HEK293 (cell line): ENCODE measurements around the gene COQ8B.

Source experiments
- CTCF ChIA-PET: fragments of 350-600 bp; formaldehyde crosslinking; extraction: SDS; loops from one replicate; lab custom pipeline; 2021; ENCODE audit warnings: antibody characterized with exemption; lab: Yijun Ruan, JAX
- POLR2A ChIA-PET: fragments of 300-600 bp; formaldehyde crosslinking; extraction: SDS; loops from one replicate; lab custom pipeline; 2020; ENCODE audit warnings: antibody characterized with exemption, inconsistent platforms; lab: Yijun Ruan, JAX
- H3K27ac ChIP-seq: fragments of 200-500 bp; sonication (Bioruptor generic); 2 replicates; pipeline ENCODE4 v1.5.1; 2014; ENCODE audit warnings: low read depth, low read length, control low read depth, inconsistent platforms; ENCODE audit errors: extremely low read depth
- H3K36me3 ChIP-seq, 2 experiments: fragments of 200-500 bp in 1 of 2; sonication (Bioruptor generic) in 1 of 2; 1 replicate in 1 of 2; 2 replicates in 1 of 2; pipeline ENCODE4 v1.5.1; 2014 to 2017; ENCODE audit warnings: inconsistent platforms in 2 of 2, low read length in 2 of 2; ENCODE audit not compliant: control insufficient read depth in 2 of 2, insufficient read depth in 1 of 2
- H3K4me1 ChIP-seq: fragments of 200-500 bp; sonication (Bioruptor generic); 2 replicates; pipeline ENCODE4 v1.5.1; 2014; ENCODE audit warnings: mild to moderate bottlenecking, low read length, inconsistent platforms; ENCODE audit not compliant: control insufficient read depth, insufficient read depth
- H3K4me3 ChIP-seq: 2 replicates; pipeline ENCODE4 v1.5.1; 2011; ENCODE audit warnings: low read depth, mild to moderate bottlenecking, control low read depth, low read length, moderate library complexity
- H3K9me3 ChIP-seq: fragments of 200-500 bp; sonication (Bioruptor generic); 2 replicates; pipeline ENCODE4 v1.5.1; 2014; ENCODE audit warnings: low read depth, low read length, inconsistent platforms; ENCODE audit not compliant: control insufficient read depth, insufficient read depth
- EGR2 ChIP-seq: fragments of 450-650 bp; formaldehyde crosslinking; IDR thresholded peaks from 2 replicates; pipeline ENCODE4 v1.5.1; 2016; ENCODE audit warnings: low read depth, missing biosample characterization, missing genetic modification characterization
- GLIS1 ChIP-seq: fragments of 450-650 bp; formaldehyde crosslinking; IDR thresholded peaks from 2 replicates; pipeline ENCODE4 v1.5.1; 2016; ENCODE audit warnings: missing biosample characterization, missing genetic modification characterization
- OVOL3 ChIP-seq: fragments of 450-650 bp; formaldehyde crosslinking; IDR thresholded peaks from 2 replicates; pipeline ENCODE4 v1.5.1; 2016; ENCODE audit warnings: missing biosample characterization, missing genetic modification characterization
- SCRT2 ChIP-seq: fragments of 450-650 bp; formaldehyde crosslinking; IDR thresholded peaks from 2 replicates; pipeline ENCODE4 v1.5.1; 2016; ENCODE audit warnings: missing biosample characterization, missing genetic modification characterization
- ZFP69B ChIP-seq: fragments of 450-650 bp; formaldehyde crosslinking; IDR thresholded peaks from 2 replicates; pipeline ENCODE4 v1.5.1; 2016; ENCODE audit warnings: missing biosample characterization, missing genetic modification characterization
- ZNF121 ChIP-seq: fragments of 450-650 bp; formaldehyde crosslinking; IDR thresholded peaks from 2 replicates; pipeline ENCODE4 v1.5.1; 2016; ENCODE audit warnings: missing biosample characterization, missing genetic modification characterization
- ZNF26 ChIP-seq: fragments of 450-650 bp; formaldehyde crosslinking; IDR thresholded peaks from 2 replicates; pipeline ENCODE4 v1.5.1; 2016; ENCODE audit warnings: missing biosample characterization, missing genetic modification characterization
- ZNF426 ChIP-seq: fragments of 450-650 bp; formaldehyde crosslinking; IDR thresholded peaks from 2 replicates; pipeline ENCODE4 v1.5.1; 2017; ENCODE audit warnings: missing biosample characterization, missing genetic modification characterization, mild to moderate bottlenecking, inconsistent platforms, moderate library complexity
- ZNF623 ChIP-seq: fragments of 450-650 bp; formaldehyde crosslinking; IDR thresholded peaks from 2 replicates; pipeline ENCODE4 v1.5.1; 2016; ENCODE audit warnings: missing biosample characterization, missing genetic modification characterization
- ZNF664 ChIP-seq: fragments of 450-650 bp; formaldehyde crosslinking; IDR thresholded peaks from 2 replicates; pipeline ENCODE4 v1.5.1; 2016; ENCODE audit warnings: missing biosample characterization, missing genetic modification characterization
- ZSCAN30 ChIP-seq: fragments of 450-650 bp; IDR thresholded peaks from 2 replicates; pipeline ENCODE4 v1.5.1; 2018; ENCODE audit warnings: missing biosample characterization, mild to moderate bottlenecking, missing genetic modification characterization, moderate library complexity
- TF ChIP-seq, protein P1 (sequence below): fragments of 450-650 bp; formaldehyde crosslinking; IDR thresholded peaks from 2 replicates; pipeline ENCODE4 v1.5.1; 2016; ENCODE audit warnings: missing biosample characterization, missing genetic modification characterization
- TF ChIP-seq, protein P2 (sequence below): fragments of 450-650 bp; formaldehyde crosslinking; IDR thresholded peaks from 2 replicates; pipeline ENCODE4 v1.5.1; 2016; ENCODE audit warnings: missing biosample characterization, missing genetic modification characterization
- TF ChIP-seq, protein P3 (sequence below): fragments of 450-650 bp; formaldehyde crosslinking; IDR thresholded peaks from 2 replicates; pipeline ENCODE4 v1.5.1; 2017; ENCODE audit warnings: missing biosample characterization, missing genetic modification characterization

The COQ8B gene

GRCh38 chr19:40756502-40757110 is 39.9 kb upstream of the COQ8B start:
- peaks cover 75 to 97% of the 10 kb centered on the region in 2 experiments for H3K36me3 ChIP-seq
- ChIA-PET POLR2A (interaction anchor here (0.6 to 7.3 kb wide), 5 partner anchors 9 to 1321 kb away, joined by 3 to 180 read pairs (median 3); partner anchors contain the start of genes RAB4B and RPS16), CTCF (interaction anchor here (0.6 to 3.3 kb wide), 7 partner anchors 21 to 1905 kb away, joined by 4 to 13 read pairs (median 5); partner anchors contain the start of gene RAB4B)
- no peak overlapping the region; the same call in 1 of the 2 replicates for H3K27ac ChIP-seq
- TF ChIP-seq, protein P1, sequence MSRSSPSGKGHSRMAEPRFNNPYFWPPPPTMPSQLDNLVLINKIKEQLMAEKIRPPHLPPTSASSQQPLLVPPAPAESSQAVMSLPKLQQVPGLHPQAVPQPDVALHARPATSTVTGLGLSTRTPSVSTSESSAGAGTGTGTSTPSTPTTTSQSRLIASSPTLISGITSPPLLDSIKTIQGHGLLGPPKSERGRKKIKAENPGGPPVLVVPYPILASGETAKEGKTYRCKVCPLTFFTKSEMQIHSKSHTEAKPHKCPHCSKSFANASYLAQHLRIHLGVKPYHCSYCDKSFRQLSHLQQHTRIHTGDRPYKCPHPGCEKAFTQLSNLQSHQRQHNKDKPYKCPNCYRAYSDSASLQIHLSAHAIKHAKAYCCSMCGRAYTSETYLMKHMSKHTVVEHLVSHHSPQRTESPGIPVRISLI (tag by site-specific recombination) = peak; percentile 47; the same call in 1 of the 2 replicates
- peak; percentile 67 for TF ChIP-seq EGR2 (tag by site-specific recombination)
- peak; percentile 73 for TF ChIP-seq ZNF664
- TF ChIP-seq ZNF623 = peak; percentile 96
- no peak for TF ChIP-seq ZFP69B (tag by site-specific recombination)
- no peak for TF ChIP-seq ZNF26 (tag by site-specific recombination)
- peaks cover 28% of the 10 kb centered on the region for H3K4me1 ChIP-seq
- no peak overlapping the region for H3K4me3 ChIP-seq
- H3K9me3 ChIP-seq = no peaks in the 10 kb centered on the region

- H3K4me3 ChIP-seq = no peak overlapping the region
- TF ChIP-seq GLIS1 (peak; percentile 70), SCRT2 (tag by site-specific recombination) (no peak)
- CTCF ChIA-PET = interaction anchor here (0.6 to 1.9 kb wide), 6 partner anchors 52 to 1904 kb away, joined by 3 to 7 read pairs (median 4); no protein-coding TSS in a partner anchor
- POLR2A ChIA-PET = interaction anchor here (0.5 to 7.3 kb wide), 5 partner anchors 22 to 429 kb away, joined by 3 to 180 read pairs (median 4); partner anchors contain the start of gene RAB4B
- H3K27ac ChIP-seq = peak overlapping the region; percentile 57
- H3K9me3 ChIP-seq = no peaks in the 10 kb centered on the region
- H3K4me1 ChIP-seq = peaks cover 28% of the 10 kb centered on the region
- peaks cover 67 to 89% of the 10 kb centered on the region in 2 experiments for H3K36me3 ChIP-seq
Measured at GRCh38 chr19:40755791-40756190, 39.1 kb upstream of the COQ8B start.

GRCh38 chr19:40755248-40755624 is 38.5 kb upstream of the COQ8B start:
- H3K9me3 ChIP-seq = no peaks in the 10 kb centered on the region
- peaks cover 62 to 83% of the 10 kb centered on the region in 2 experiments for H3K36me3 ChIP-seq
- no peak for TF ChIP-seq ZNF121 (tag by site-specific recombination)
- TF ChIP-seq, protein P1 (tag by site-specific recombination) = peak; percentile 37; the same call in 1 of the 2 replicates
- H3K4me1 ChIP-seq = peaks cover 28% of the 10 kb centered on the region
- ChIA-PET CTCF (interaction anchor here (0.7 to 2.1 kb wide), 6 partner anchors 11 to 188 kb away, joined by 3 to 8 read pairs (median 6); no protein-coding TSS in a partner anchor), POLR2A (interaction anchor here (0.5 to 7.3 kb wide), 8 partner anchors 12 to 428 kb away, joined by 3 to 180 read pairs (median 6); partner anchors contain the start of gene RAB4B)
- H3K27ac ChIP-seq = peak overlapping the region; percentile 62
- H3K4me3 ChIP-seq = no peak overlapping the region

GRCh38 chr19:40754611-40755247 is 38.0 kb upstream of the COQ8B start:
- peaks cover 57 to 78% of the 10 kb centered on the region in 2 experiments for H3K36me3 ChIP-seq
- CTCF ChIA-PET = interaction anchor here (1.3 to 2.1 kb wide), 4 partner anchors 10 to 120 kb away, joined by 3 to 8 read pairs (median 5); no protein-coding TSS in a partner anchor
- no peak for TF ChIP-seq OVOL3 (tag by site-specific recombination)
- peak; percentile 80; the same call in 1 of the 2 replicates for TF ChIP-seq ZSCAN30 (tag by site-specific recombination)
- TF ChIP-seq, protein P2, sequence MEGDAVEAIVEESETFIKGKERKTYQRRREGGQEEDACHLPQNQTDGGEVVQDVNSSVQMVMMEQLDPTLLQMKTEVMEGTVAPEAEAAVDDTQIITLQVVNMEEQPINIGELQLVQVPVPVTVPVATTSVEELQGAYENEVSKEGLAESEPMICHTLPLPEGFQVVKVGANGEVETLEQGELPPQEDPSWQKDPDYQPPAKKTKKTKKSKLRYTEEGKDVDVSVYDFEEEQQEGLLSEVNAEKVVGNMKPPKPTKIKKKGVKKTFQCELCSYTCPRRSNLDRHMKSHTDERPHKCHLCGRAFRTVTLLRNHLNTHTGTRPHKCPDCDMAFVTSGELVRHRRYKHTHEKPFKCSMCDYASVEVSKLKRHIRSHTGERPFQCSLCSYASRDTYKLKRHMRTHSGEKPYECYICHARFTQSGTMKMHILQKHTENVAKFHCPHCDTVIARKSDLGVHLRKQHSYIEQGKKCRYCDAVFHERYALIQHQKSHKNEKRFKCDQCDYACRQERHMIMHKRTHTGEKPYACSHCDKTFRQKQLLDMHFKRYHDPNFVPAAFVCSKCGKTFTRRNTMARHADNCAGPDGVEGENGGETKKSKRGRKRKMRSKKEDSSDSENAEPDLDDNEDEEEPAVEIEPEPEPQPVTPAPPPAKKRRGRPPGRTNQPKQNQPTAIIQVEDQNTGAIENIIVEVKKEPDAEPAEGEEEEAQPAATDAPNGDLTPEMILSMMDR (tag by site-specific recombination) = no peak
- TF ChIP-seq, protein P3, sequence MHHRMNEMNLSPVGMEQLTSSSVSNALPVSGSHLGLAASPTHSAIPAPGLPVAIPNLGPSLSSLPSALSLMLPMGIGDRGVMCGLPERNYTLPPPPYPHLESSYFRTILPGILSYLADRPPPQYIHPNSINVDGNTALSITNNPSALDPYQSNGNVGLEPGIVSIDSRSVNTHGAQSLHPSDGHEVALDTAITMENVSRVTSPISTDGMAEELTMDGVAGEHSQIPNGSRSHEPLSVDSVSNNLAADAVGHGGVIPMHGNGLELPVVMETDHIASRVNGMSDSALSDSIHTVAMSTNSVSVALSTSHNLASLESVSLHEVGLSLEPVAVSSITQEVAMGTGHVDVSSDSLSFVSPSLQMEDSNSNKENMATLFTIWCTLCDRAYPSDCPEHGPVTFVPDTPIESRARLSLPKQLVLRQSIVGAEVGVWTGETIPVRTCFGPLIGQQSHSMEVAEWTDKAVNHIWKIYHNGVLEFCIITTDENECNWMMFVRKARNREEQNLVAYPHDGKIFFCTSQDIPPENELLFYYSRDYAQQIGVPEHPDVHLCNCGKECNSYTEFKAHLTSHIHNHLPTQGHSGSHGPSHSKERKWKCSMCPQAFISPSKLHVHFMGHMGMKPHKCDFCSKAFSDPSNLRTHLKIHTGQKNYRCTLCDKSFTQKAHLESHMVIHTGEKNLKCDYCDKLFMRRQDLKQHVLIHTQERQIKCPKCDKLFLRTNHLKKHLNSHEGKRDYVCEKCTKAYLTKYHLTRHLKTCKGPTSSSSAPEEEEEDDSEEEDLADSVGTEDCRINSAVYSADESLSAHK (tag by site-specific recombination) = 0 out of 2 replicates have a peak, but pooled peaks have one; percentile 7
- TF ChIP-seq ZNF426 (tag by site-specific recombination) = no peak
- TF ChIP-seq, protein P1 (tag by site-specific recombination) = peak; percentile 99

More at GRCh38 chr19:40754611-40755247, 38.0 kb upstream of the COQ8B start:
- no peaks in the 10 kb centered on the region for H3K9me3 ChIP-seq
- POLR2A ChIA-PET = interaction anchor here (0.6 to 7.3 kb wide), 7 partner anchors 12 to 91 kb away, joined by 3 to 180 read pairs (median 6); partner anchors contain the start of gene RAB4B
- peak overlapping the region; percentile 62 for H3K27ac ChIP-seq
- no peak overlapping the region for H3K4me3 ChIP-seq
- peaks cover 30% of the 10 kb centered on the region for H3K4me1 ChIP-seq
